ENCODE data around the gene HBZ.
"Not testable (repeated sequence)": the region's sequence is repeated elsewhere in the genome, so short reads cannot be mapped to it uniquely, and the experiment has no call there.

Gene HBZ

GRCh38 chr16:140175-140857, 12.1 kb upstream of the HBZ start:
- no peak for DNase-seq

GRCh38 chr16:142405-142967, 10.0 kb upstream of the HBZ start:
- DNase-seq = no peak

DNA sequence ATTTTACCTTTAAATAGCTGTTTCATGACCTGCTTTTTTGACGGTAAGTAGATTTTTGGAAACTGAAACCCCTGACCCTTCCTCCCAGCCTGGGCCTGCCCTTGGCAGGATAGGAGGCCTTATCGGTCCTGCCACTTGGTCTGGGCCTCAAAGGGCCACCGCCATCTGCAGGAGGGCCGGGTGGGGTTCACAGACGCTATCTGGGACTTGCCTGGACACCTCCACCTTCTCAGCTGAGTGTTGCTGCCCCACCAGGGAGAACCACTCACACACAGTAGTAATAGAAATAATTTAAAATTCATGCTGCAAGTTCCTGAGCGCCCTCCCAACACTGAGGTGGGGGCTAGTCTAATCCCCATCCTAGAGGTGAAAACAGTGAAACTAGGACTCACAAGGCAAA, 9.4 kb upstream of the HBZ start:
- no peak for DNase-seq

DNA sequence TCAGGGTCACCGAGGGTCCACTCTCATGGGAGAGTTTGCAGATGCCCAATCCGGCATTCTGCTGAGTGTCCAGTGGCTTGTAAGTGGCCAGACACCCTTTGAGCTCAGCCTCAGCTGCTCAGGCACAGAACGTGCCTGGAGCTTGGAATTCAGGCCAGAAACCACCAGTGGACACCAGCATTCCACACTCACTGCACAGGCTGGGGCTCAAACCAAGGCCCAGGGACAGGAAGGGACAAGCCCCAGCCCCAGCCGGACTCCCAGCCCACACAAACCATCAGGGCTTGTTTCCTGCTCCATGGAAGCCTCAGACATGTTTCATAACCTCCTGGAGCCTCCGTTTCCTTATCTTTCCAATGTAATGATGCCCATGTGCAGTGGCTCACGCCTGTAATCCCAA, 9.0 kb upstream of the HBZ start:
- DNase-seq = no peak

DNA sequence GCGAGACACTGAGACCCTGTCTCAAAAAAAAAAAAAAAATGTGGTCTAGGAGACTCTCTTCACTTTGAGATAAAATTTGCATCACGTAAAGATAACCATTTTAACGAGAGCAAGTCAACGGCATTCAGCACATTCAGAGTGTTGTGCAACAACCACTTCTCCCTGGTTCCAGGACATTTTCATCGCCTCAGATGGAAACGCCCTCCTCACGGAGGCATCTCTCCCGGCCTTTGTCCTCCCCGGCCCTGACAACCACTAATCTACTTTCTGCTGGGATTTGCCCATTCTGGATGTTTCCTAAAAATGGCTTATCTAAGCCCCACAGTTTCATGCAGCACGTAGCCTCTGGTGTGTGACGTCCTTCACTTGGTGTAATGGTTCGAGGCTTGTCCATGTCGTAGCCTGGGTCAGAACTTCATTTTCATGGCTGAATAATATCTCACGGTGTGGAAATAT, 7.6 kb upstream of the HBZ start:
- DNase-seq = no peak

- DNase-seq = no peak
Measured at GRCh38 chr16:146646-147045, 5.8 kb upstream of the HBZ start.

- DNase-seq = peak; percentile 64
Measured at GRCh38 chr16:149024-149660, 3.3 kb upstream of the HBZ start.

GRCh38 chr16:153129-153521, 681 bp downstream of the HBZ start:
- DNase-seq = not testable (repeated sequence)

DNA sequence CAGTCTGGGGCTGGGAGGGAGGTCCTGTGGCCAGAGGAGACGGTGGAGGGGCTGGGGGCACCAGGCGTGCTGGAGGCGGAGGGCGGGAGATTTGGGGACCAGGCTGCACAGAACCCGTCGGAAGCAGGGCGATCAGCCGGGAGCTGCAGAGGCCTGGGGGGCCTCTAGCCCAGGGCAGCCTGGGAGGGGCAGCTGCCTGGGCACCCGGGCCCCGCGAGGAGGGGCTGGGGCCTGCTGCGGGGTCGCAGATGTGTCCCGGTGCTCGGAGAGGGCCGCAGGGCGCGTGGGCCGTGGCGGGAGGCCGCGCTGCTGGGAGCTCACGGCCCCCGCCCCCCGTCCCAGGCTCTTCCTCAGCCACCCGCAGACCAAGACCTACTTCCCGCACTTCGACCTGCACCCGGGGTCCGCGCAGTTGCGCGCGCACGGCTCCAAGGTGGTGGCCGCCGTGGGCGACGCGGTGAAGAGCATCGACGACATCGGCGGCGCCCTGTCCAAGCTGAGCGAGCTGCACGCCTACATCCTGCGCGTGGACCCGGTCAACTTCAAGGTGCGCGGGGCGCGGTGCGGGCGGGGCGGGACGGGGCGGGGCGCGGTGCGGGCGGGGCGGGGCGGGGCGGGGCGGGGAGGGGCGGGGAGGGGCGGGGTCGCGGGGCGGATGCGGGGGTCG, 1.2 kb downstream of the HBZ start:
- DNase-seq = not testable (repeated sequence)

DNA sequence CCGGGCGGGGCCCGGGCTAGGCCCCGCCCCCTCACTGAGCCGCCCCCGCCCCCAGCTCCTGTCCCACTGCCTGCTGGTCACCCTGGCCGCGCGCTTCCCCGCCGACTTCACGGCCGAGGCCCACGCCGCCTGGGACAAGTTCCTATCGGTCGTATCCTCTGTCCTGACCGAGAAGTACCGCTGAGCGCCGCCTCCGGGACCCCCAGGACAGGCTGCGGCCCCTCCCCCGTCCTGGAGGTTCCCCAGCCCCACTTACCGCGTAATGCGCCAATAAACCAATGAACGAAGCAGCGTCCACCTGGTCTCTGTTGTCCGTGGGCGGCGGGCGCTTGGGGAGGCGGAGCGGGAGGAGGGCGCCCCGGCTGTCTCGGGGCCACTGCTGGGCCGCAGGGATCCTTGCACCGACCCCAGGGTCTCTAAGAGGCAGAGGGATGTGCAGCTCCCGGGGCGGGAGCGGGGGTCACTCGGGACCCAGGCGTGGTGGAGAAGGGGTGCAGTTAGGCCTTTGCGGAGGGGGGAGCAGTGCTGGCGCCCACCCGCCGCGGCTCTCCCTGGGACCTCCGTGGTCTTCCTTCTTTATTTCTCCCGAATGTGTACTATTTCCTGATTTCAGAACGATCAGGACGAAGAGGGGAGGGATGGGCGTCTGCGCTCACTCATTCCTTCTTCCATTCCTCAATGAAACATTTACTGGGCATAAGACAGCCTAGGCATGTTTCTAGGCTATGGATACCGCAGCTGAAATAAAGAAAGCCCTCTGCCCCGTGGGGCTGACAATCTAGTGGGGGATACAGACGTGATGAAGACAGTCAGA, 2.0 kb downstream of the HBZ start:
- no peak for DNase-seq

- DNase-seq = no peak
Measured at GRCh38 chr16:155031-155398, 2.6 kb downstream of the HBZ start.

GRCh38 chr16:159136-159849, 6.8 kb downstream of the HBZ start:
- DNase-seq = no peak

DNA sequence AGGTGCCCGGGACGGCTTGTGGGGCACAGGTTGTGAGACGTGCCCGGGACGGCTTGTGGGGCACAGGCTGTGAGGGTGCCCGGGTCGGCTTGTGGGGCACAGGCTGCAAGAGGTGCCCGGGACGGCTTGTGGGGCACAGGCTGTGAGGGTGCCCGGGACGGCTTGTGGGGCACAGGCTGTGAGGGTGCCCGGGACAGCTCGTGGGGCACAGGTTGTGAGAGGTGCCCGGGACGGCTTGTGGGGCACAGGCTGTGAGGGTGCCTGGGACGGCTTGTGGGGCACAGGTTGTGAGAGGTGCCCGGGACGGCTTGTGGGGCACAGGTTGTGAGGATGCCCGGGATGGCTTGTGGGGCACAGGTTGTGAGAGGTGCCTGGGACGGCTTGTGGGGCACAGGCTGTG, 7.8 kb downstream of the HBZ start:
- DNase-seq = not testable (repeated sequence)

DNA sequence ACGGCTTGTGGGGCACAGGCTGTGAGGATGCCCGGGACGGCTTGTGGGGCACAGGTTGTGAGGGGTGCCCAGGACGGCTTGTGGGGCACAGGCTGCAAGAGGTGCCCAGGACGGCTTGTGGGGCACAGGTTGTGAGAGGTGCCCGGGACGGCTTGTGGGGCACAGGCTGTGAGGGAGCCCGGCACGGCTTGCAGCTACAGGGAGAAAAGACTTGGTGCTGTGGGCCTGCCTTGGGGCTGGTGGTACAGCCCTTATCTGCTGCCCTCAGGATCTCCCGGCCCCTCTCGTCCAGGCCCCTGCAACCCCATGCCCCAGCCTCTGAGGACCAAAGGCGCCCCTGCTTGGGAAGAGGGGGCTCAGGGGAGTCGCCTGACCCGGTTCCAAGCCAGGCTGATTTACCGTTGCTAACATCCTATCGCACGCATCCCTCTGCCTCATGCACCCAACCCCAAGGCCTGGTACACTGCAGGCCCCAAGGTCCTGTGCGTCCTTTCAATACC, 8.3 kb downstream of the HBZ start:
- DNase-seq = no peak

- no peak for DNase-seq
Measured at GRCh38 chr16:162271-162991, 10.0 kb downstream of the HBZ start.

GRCh38 chr16:163139-163538, 10.7 kb downstream of the HBZ start:
- DNase-seq = not testable (repeated sequence)

DNA sequence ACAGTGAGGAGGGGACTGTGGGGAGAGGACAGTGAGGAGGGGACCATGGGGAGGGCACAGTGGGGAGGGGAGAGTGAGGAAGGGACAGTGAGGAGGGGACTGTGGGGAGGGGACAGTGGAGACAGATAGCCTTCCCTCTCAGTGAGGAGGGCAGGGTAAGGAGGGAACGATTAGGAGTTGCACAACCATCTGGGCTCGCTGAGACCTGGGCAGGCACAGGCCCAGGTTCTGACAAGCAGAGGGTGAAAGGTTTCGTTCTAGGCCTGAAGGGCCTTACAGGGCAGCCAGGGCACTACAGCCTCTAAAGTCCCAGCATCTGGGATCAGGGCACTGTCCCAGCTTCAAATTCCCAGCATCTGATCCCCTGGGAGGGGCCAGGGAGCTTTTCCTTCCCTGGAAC, 11.3 kb downstream of the HBZ start:
- DNase-seq = not testable (repeated sequence)

- DNase-seq = not testable (repeated sequence)
Measured at GRCh38 chr16:164134-164823, 11.8 kb downstream of the HBZ start.

DNA sequence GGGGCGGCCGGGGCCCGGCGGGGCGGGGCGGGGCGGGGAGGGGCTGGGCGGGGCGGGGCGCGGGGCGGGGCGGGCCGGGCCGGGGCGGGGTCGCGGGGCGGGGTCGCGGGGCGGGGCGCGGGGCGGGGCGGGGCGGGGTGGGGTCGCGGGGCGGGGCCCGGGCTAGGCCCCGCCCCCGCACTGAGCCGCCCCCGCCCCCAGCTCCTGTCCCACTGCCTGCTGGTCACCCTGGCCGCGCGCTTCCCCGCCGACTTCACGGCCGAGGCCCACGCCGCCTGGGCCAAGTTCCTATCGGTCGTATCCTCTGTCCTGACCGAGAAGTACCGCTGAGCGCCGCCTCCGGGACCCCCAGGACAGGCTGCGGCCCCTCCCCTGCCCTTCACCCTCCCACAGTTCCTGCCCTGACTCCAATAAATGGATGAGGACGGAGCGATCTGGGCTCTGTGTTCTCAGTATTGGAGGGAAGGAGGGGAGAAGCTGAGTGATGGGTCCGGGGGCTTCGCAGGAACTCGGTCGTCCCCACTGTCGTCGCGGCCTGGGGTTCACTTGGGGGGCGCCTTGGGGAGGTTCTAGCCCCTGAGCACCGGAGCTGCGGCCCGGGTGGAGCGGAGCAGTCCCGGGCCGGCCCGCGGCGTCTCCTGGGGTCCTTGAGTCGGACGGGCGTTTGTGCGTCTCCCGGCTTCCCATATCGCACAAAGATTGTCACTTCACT, 12.5 kb downstream of the HBZ start:
- DNase-seq = no peak
